SK-N-SH (cell line): ENCODE measurements around the gene CYBC1. TPM values are rescaled to one million over a fixed set of nuclear protein-coding genes. Genes with fewer than 3 reads are reported as not detected.

Experiments used
- CTCF ChIA-PET: fragments of 300-600, 350-600 bp; formaldehyde crosslinking; extraction: SDS; loops from one replicate; lab custom pipeline; 2021; lab: Yijun Ruan, JAX
- POLR2A ChIA-PET: fragments of 350-600 bp; sonication (Branson Sonifier 250); formaldehyde crosslinking; extraction: SDS; loops from one replicate; lab custom pipeline; 2020; ENCODE audit warnings: antibody characterized with exemption, inconsistent platforms; lab: Yijun Ruan, JAX
- DNase-seq: peaks from one replicate; pipeline ENCODE4 v3.0.0; 2012
- H2AFZ ChIP-seq: fragments of 200-600 bp; sonication (generic); 2 replicates; pipeline ENCODE4 v1.8.1; 2016; ENCODE audit warnings: antibody characterized with exemption, mild to moderate bottlenecking, low read depth
- H3F3A ChIP-seq: fragments of 200-600 bp; sonication (generic); replicated peaks from 2 replicates; pipeline ENCODE3; 2016; ENCODE audit warnings: antibody characterized with exemption, mild to moderate bottlenecking; ENCODE audit not compliant: insufficient read depth
- H3K27ac ChIP-seq, 2 experiments: fragments of 200-500 bp in 1 of 2; fragments of 200-600 bp in 1 of 2; sonication (Bioruptor generic) in 1 of 2; sonication (generic), shearing (Covaris generic) in 1 of 2; 2 replicates each; pipeline versions ENCODE4 v1.5.1 to v1.6.1; 2014 to 2016; ENCODE audit warnings: low read depth in 2 of 2, inconsistent platforms in 1 of 2, low read length in 1 of 2, mild to moderate bottlenecking in 1 of 2, mixed read lengths in 1 of 2
- H3K27me3 ChIP-seq: fragments of 200-600 bp; sonication (generic), shearing (Covaris generic); 2 replicates; pipeline ENCODE4 v1.6.1; 2016; ENCODE audit warnings: mixed run types; ENCODE audit not compliant: insufficient read depth
- H3K36me3 ChIP-seq, 2 experiments: fragments of 200-500 bp in 1 of 2; fragments of 200-600 bp in 1 of 2; sonication (Bioruptor generic) in 1 of 2; sonication (generic) in 1 of 2; replicated peaks in 1 of 2; 2 replicates each; pipeline versions ENCODE3 to v1.5.1; 2014 to 2016; ENCODE audit warnings: low read length in 1 of 2, mild to moderate bottlenecking in 1 of 2; ENCODE audit not compliant: insufficient read depth in 2 of 2, control insufficient read depth in 1 of 2
- H3K4me1 ChIP-seq, 2 experiments: fragments of 200-500 bp in 1 of 2; fragments of 200-600 bp in 1 of 2; sonication (Bioruptor generic) in 1 of 2; sonication (generic), shearing (Covaris generic) in 1 of 2; 2 replicates each; pipeline versions ENCODE4 v1.5.1 to v1.6.1; 2014 to 2016; ENCODE audit warnings: low read depth in 1 of 2, low read length in 1 of 2, mixed run types in 1 of 2; ENCODE audit not compliant: insufficient read depth in 2 of 2, control insufficient read depth in 1 of 2
- H3K4me2 ChIP-seq: fragments of 200-600 bp; sonication (generic), shearing (Covaris generic); 2 replicates; pipeline ENCODE4 v1.6.1; 2017; ENCODE audit warnings: mixed run types
- H3K4me3 ChIP-seq, 2 experiments: fragments of 200-500 bp in 1 of 2; fragments of 200-600 bp in 1 of 2; sonication (Bioruptor generic) in 1 of 2; sonication (generic), shearing (Covaris generic) in 1 of 2; 2 replicates each; pipeline versions ENCODE4 v1.5.1 to v1.8.1; 2014 to 2016; ENCODE audit warnings: low read depth in 2 of 2, inconsistent platforms in 1 of 2, low read length in 1 of 2, mild to moderate bottlenecking in 1 of 2, mixed read lengths in 1 of 2, moderate library complexity in 1 of 2
- H3K79me2 ChIP-seq: fragments of 200-600 bp; sonication (generic); 2 replicates; pipeline ENCODE4 v1.8.1; 2017; ENCODE audit warnings: mild to moderate bottlenecking; ENCODE audit not compliant: insufficient read depth
- H3K9ac ChIP-seq: fragments of 200-600 bp; sonication (generic); 2 replicates; pipeline ENCODE4 v1.6.1; 2017; ENCODE audit warnings: mixed run types
- H3K9me2 ChIP-seq: fragments of 200-600 bp; sonication (generic); 2 replicates; pipeline ENCODE4 v1.6.1; 2017; ENCODE audit warnings: mixed run types
- H3K9me3 ChIP-seq: fragments of 200-600 bp; sonication (generic); 2 replicates; pipeline ENCODE4 v1.6.1; 2017; ENCODE audit warnings: mixed run types, mild to moderate bottlenecking, moderate library complexity
- H4K20me1 ChIP-seq: fragments of 200-600 bp; sonication (generic); 2 replicates; pipeline ENCODE4 v1.6.1; 2017; ENCODE audit warnings: mild to moderate bottlenecking, mixed run types; ENCODE audit not compliant: insufficient read depth
- CHD2 ChIP-seq: fragments of 150-350 bp; IDR thresholded peaks from 2 replicates; pipeline ENCODE4 v1.6.1; 2018; ENCODE audit warnings: low read length; ENCODE audit not compliant: partially characterized antibody
- CTCF ChIP-seq: fragments of 200-600 bp; sonication (generic); IDR thresholded peaks from 2 replicates; pipeline ENCODE4 v1.6.1; 2017; ENCODE audit warnings: antibody characterized with exemption, mild to moderate bottlenecking, moderate library complexity
- ELF1 ChIP-seq: IDR thresholded peaks from 2 replicates; pipeline ENCODE4 v1.4.0; 2012
- EZH2phosphoT487 ChIP-seq: fragments of 200-600 bp; sonication (generic); IDR thresholded peaks from 2 replicates; pipeline ENCODE4 v1.6.1; 2017; ENCODE audit warnings: low read depth, mixed run types, mild to moderate bottlenecking, antibody characterized with exemption, moderate library complexity, borderline replicate concordance
- FOXJ3 ChIP-seq: sonication (generic); formaldehyde crosslinking; IDR thresholded peaks from 2 replicates; pipeline ENCODE4 v1.5.1; 2020; ENCODE audit warnings: mild to moderate bottlenecking, missing genetic modification reagents
- FOXM1 ChIP-seq: IDR thresholded peaks from 2 replicates; pipeline ENCODE4 v1.4.0; 2012; ENCODE audit warnings: low read depth, mild to moderate bottlenecking
- IRF3 ChIP-seq: fragments of 150-350 bp; IDR thresholded peaks from 2 replicates; pipeline ENCODE4 v1.6.1; 2016; ENCODE audit warnings: mild to moderate bottlenecking, low read depth, low read length
- JUND ChIP-seq: IDR thresholded peaks from 2 replicates; pipeline ENCODE4 v1.4.0; 2012
- POLR2AphosphoS5 ChIP-seq: IDR thresholded peaks from 2 replicates; pipeline ENCODE4 v1.6.1; 2012; ENCODE audit warnings: low read depth, low read length
- RFX5 ChIP-seq: IDR thresholded peaks from 2 replicates; pipeline ENCODE4 v1.6.1; 2012; ENCODE audit warnings: mild to moderate bottlenecking, improper control_type of control experiment, low read length
- SIN3A ChIP-seq: IDR thresholded peaks from 2 replicates; pipeline ENCODE4 v1.6.1; 2012; ENCODE audit warnings: low read depth, mild to moderate bottlenecking, low read length, moderate library complexity, borderline replicate concordance
- TAF1 ChIP-seq: IDR thresholded peaks from 2 replicates; pipeline ENCODE4 v1.6.1; 2012; ENCODE audit warnings: low read depth, mild to moderate bottlenecking, low read length, moderate library complexity, borderline replicate concordance
- TCF12 ChIP-seq: IDR thresholded peaks from 2 replicates; pipeline ENCODE4 v1.4.0; 2012
- YY1 ChIP-seq: IDR thresholded peaks from 2 replicates; pipeline ENCODE4 v1.4.0; 2012; ENCODE audit warnings: low read depth, mild to moderate bottlenecking
- WGBS: methylation state at CpG from one replicate; pipeline ENCODE4 v1.1.6; 2017; ENCODE audit warnings: low lambda C conversion rate; 5-methylcytosine and 5-hydroxymethylcytosine counted together
- polyA plus RNA-seq, 3 experiments: library from polyadenylated mRNA; depleted of rRNA; stranded (reverse); fragments of >200 nt; gene quantifications; 2 replicates each; pipeline ENCODE4 v1.2.3, GENCODE V29; 2012
- small RNA-seq, 7 experiments: library from RNA; depleted of rRNA; stranded (forward); fragments of <200 nt; gene quantifications; one replicate each; pipeline ENCODE3, GENCODE V24; 2012

The CYBC1 gene
- polyA plus RNA-seq, 1 of the 3 experiments (the other 2 are of a cell fraction) = 165 TPM

- H3K4me3 ChIP-seq = no peak overlapping the region
- no peaks in the 10 kb centered on the region for H3K9me2 ChIP-seq
- ChIA-PET POLR2A (no interaction called here), CTCF (interaction anchor here (1.5 kb wide), 1 partner anchor 162 kb away, joined by 3 read pairs; no protein-coding TSS in a partner anchor)
- no peak overlapping the region for H3K27ac ChIP-seq
- no peak overlapping the region for H3K4me2 ChIP-seq
- H3K79me2 ChIP-seq = no peaks in the 10 kb centered on the region
- H3K9ac ChIP-seq = no peak overlapping the region
- TF ChIP-seq SIN3A = no peak
- no peak for TF ChIP-seq ELF1
- no peak for TF ChIP-seq FOXM1
- no peak for TF ChIP-seq EZH2phosphoT487
- no peak for TF ChIP-seq YY1
- no peak for TF ChIP-seq CTCF
- TF ChIP-seq TCF12 = no peak
- no peak for TF ChIP-seq JUND
- TF ChIP-seq FOXJ3 (CRISPR knock-in tag) = no peak
- no peak for TF ChIP-seq CHD2
- TF ChIP-seq POLR2AphosphoS5 = no peak
- no peak for TF ChIP-seq IRF3
- TF ChIP-seq TAF1 = no peak
- TF ChIP-seq RFX5 = no peak
- no peak overlapping the region for H2AFZ ChIP-seq
- H3K4me1 ChIP-seq = peaks cover 0 to 19% of the 10 kb centered on the region in 2 experiments; a peak in 2 of 4 replicates
- H3F3A ChIP-seq = peaks cover 10% of the 10 kb centered on the region
- no peaks in the 10 kb centered on the region for H3K9me3 ChIP-seq
- no peaks in the 10 kb centered on the region for H3K27me3 ChIP-seq
- peaks cover 0 to 2% of the 10 kb centered on the region in 2 experiments for H3K36me3 ChIP-seq
- no peaks in the 10 kb centered on the region; the same call in 1 of the 2 replicates for H4K20me1 ChIP-seq
- 92% methylated on average over 15 of the region's 15 CpGs for WGBS
- DNase-seq = no peak
Observed at GRCh38 chr17:82392941-82393340, 57.6 kb downstream of the CYBC1 start.

Small RNAs within 50 kb of the gene (small RNA-seq; reads per million reads assigned to genes)
- 0 reads per million in 7 experiments for gene RF00019

Other genes with a start within 250 kb of the CYBC1 start
- gene CCDC57, start 237.9 kb downstream of the CYBC1 start, polyA plus RNA-seq (2012; rRNA removed) = 68.6 and 82.9 TPM in 2 replicates
- 68.8 and 70.7 TPM in 2 replicates for gene SLC16A3, start 221.7 kb downstream of the CYBC1 start, polyA plus RNA-seq (2012; rRNA removed)
- 133 and 216 TPM in 2 replicates for gene CSNK1D, start 177.1 kb downstream of the CYBC1 start, polyA plus RNA-seq (2012; rRNA removed)
- gene CD7, start 133.1 kb downstream of the CYBC1 start, polyA plus RNA-seq (2012; rRNA removed) = 0.07 TPM in 1 of 2 replicates, not detected in the other
- 2.1 and 3.8 TPM in 2 replicates for gene SECTM1, start 117.0 kb downstream of the CYBC1 start, polyA plus RNA-seq (2012; rRNA removed)
- gene TEX19, start 91.5 kb downstream of the CYBC1 start, polyA plus RNA-seq (2012; rRNA removed) = 0.10 and 0.11 TPM in 2 replicates
- gene UTS2R, start 79.0 kb downstream of the CYBC1 start, polyA plus RNA-seq (2012; rRNA removed) = not detected in 2 replicates
- gene HEXD, start 32.4 kb downstream of the CYBC1 start, polyA plus RNA-seq (2012; rRNA removed) = 38.8 and 43.1 TPM in 2 replicates
- gene OGFOD3, start 32.2 kb downstream of the CYBC1 start, polyA plus RNA-seq (2012; rRNA removed) = 57.1 and 68.2 TPM in 2 replicates
- 128 and 130 TPM in 2 replicates for gene NARF, start 8.0 kb upstream of the CYBC1 start, polyA plus RNA-seq (2012; rRNA removed)
- gene FOXK2, start 69.0 kb upstream of the CYBC1 start, polyA plus RNA-seq (2012; rRNA removed) = 33.6 and 36.4 TPM in 2 replicates
- 171 and 191 TPM in 2 replicates for gene WDR45B, start 197.7 kb upstream of the CYBC1 start, polyA plus RNA-seq (2012; rRNA removed)
- 13.4 and 20.7 TPM in 2 replicates for gene RAB40B, start 247.9 kb upstream of the CYBC1 start, polyA plus RNA-seq (2012; rRNA removed)